Endometrial microvascular endothelial cells (primary cell): ENCODE results near the gene HCK. TPM values are rescaled to one million over a fixed set of nuclear protein-coding genes. Genes with fewer than 3 reads are reported as not detected.

ENCODE experiments used
- in situ Hi-C: cut with HindIII; loops from 2 replicates; pipeline ENCODE4 v1.10.0; 2017; ENCODE audit warnings: low sequenced_read_pairs, low pct_unique_long_range_greater_than_20kb; ENCODE audit errors: inconsistent ontology term
- total RNA-seq: library from RNA; depleted of rRNA; stranded (reverse); fragments of >200 nt; gene quantifications from one replicate; pipeline ENCODE4 v1.2.3, GENCODE V29; 2015; ENCODE audit errors: inconsistent ontology term

The HCK gene
- total RNA-seq, 1 donor from 2014 or later, result not detected

DNA sequence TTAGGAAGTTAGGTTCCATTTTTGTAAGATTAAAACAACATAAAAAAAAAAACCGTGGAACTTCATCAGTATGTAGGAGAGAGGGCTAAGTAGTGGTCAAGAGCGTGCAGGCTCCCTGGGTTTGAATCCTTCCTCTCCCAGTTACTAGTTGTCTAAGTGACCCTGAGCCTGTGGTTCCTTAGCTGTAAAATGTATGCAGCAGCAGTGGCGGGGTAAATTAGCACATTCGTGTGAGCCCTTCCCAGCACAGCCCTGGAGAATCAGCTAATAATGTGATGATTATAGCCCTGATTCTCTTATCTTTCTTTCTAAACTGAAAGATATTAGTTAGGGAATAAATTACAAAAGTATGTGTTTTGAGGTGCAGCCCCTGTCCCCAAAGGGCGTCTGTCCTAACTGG is 90.0 kb downstream of the HCK start:
- in situ Hi-C loops, result no loop called here

DNA sequence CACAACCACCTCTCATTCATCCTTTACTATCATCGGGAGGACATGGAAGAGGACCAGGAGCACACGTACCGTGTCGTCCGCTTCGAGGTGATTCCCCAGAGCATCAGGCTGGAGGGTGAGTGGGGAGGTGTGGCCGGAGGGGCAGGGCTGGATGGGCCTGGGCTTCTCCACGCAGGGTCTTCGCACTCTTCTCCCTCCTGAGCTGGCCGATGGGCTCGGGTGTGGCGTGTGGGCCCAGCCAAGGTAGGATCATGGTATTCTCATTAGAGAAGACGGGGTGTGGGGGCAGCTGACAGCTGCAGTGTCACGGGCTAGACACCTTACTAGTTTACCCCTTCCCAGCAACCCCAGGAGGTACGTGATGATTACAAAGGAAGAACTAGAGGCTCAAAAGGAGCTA is 90.9 kb downstream of the HCK start:
- in situ Hi-C loops, result no loop called here

- in situ Hi-C loops, result no loop called here
Measured at GRCh38 chr20:32144898-32145662, 93.0 kb downstream of the HCK start.

DNA sequence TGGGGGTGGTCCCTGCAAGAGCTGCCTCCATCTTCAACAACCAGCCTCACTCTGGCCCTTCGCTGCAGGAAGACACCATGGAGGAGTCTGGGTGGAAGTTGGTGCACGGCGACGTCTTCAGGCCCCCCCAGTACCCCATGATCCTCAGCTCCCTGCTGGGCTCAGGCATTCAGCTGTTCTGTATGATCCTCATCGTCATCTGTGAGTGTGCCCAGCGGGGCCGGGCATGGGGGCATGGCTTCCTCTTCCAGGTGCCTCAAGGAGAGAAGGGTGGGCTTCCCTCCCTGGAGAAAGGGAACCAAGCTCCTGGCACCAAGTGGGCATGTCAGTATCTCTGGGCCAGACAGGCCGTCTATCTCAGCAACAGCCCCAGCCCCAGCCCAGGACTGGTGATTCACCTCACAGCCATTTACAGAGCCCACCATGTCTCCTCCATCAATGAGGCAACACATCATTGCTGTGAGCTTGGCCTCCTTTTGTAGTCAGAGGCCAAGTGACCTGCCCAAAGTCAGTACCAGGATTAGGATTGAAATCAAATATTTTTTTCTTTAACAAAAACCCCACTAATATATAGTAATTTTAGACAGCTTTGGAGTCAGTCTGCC is 97.6 kb downstream of the HCK start:
- in situ Hi-C loops, result no loop called here

DNA sequence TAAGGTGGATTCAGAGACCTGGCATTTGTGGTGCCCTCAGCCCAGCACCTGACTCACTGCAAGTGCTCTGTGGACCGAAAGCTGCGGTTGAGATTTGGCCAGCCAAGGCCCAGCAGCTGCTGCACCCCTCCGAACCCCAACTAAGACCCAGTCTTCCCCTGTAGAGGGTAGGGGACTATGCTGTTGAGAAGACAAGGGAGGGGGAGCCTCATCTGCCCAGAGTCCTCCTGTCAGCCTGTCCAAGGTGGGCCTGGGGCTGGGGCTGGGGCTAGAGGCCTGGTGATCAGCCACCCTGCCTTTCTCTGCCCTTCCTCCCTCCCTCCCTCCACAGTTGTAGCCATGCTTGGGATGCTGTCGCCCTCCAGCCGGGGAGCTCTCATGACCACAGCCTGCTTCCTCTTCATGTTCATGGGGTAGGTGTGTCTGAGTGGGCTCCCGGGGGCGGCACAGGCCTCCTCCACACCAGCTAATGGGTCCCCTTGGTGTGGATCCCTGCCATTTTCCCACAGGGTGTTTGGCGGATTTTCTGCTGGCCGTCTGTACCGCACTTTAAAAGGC is 98.3 kb downstream of the HCK start:
- in situ Hi-C loops, result no loop called here

Other genes with a start within 250 kb of the HCK start
- gene MYLK2, start 232.9 kb upstream of the HCK start, total RNA-seq, result 1.0 TPM
- gene FOXS1, start 206.6 kb upstream of the HCK start, total RNA-seq, result not detected
- not detected for gene DUSP15, start 181.7 kb upstream of the HCK start, total RNA-seq
- gene TTLL9, start 181.6 kb upstream of the HCK start, total RNA-seq, result not detected
- 18.4 TPM for gene PDRG1, start 100.2 kb upstream of the HCK start, total RNA-seq
- not detected for gene XKR7, start 84.1 kb upstream of the HCK start, total RNA-seq
- gene CCM2L, start 41.8 kb upstream of the HCK start, total RNA-seq, result 13.1 TPM
- gene TM9SF4, start 57.5 kb downstream of the HCK start, total RNA-seq, result 48.2 TPM
- gene PLAGL2, start 155.5 kb downstream of the HCK start, total RNA-seq, result 4.6 TPM
- gene POFUT1, start 155.6 kb downstream of the HCK start, total RNA-seq, result 66.9 TPM
- gene KIF3B, start 225.4 kb downstream of the HCK start, total RNA-seq, result 16.2 TPM